KBM-7 (cell line): Measurements from ENCODE around the gene MAMLD1.
"Not testable (repeated sequence)": the region's sequence is repeated elsewhere in the genome, so short reads cannot be mapped to it uniquely, and the experiment has no call there.

ENCODE experiments used
- DNase-seq: peaks from one replicate; pipeline ENCODE4 v3.0.0-alpha.2; 2015
- in situ Hi-C: fragments of 300-500 bp; cut with MboI; formaldehyde crosslinking; loops from 2 replicates; pipeline ENCODE4 v1.14.3; 2020; ENCODE audit warnings: low sequenced_read_pairs, low pct_unique_long_range_greater_than_20kb, mixed read lengths

MAMLD1 gene, protein sequence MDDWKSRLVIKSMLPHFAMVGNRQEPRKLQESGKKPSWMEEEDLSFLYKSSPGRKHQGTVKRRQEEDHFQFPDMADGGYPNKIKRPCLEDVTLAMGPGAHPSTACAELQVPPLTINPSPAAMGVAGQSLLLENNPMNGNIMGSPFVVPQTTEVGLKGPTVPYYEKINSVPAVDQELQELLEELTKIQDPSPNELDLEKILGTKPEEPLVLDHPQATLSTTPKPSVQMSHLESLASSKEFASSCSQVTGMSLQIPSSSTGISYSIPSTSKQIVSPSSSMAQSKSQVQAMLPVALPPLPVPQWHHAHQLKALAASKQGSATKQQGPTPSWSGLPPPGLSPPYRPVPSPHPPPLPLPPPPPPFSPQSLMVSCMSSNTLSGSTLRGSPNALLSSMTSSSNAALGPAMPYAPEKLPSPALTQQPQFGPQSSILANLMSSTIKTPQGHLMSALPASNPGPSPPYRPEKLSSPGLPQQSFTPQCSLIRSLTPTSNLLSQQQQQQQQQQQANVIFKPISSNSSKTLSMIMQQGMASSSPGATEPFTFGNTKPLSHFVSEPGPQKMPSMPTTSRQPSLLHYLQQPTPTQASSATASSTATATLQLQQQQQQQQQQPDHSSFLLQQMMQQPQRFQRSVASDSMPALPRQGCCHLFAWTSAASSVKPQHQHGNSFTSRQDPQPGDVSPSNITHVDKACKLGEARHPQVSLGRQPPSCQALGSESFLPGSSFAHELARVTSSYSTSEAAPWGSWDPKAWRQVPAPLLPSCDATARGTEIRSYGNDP

DNA sequence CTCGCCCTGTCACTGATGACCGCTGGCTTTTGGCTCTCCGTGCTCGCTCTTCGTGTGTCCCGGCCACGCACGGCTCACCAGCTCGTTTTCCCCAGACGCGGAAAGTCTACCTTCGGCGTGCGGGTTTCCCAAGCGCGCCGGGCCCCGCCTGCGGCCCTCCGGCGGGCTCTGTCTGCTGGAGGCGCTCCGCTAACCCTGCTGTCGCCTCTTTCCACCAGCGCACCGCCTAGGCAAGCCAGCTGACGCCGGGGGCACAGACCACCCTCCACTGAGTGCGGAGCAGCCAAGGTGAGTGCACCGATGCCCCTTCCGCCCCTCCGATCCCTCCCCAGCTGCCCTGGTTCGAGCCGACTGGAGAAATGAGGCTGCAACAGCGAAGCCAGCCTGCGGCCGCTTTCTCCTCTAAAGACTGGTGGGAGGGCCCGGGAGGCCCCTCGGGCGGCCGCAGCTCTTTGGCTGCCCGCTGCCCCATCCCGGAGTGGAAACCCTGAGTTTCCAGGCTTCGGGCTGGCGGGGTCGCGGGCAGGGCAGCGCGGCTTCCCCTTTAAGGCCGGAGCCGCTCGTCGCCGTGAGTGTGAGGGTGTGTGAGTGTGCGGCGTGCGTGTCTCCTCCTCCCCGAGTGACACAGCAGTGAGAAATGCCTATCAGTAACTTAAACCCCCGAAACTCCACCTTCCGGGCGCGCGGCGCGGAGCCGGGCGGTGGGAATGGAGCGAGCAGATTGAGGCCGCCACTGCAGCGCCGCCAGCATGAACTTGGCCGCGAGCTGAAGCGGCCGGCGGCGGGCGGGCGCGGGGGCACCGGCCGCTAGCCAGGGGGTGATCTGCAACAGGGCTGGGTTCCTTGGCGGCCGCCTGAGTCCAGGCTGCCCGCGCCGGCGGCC, at the start of gene MAMLD1:
Gene MAMLD1 (plus strand): TSS at position 719 of the 883 bp plus-strand sequence. CDS start 82,200 bp downstream, outside the sequence.
- peak; percentile 85 for DNase-seq
- in situ Hi-C loops, result no loop called here

DNA sequence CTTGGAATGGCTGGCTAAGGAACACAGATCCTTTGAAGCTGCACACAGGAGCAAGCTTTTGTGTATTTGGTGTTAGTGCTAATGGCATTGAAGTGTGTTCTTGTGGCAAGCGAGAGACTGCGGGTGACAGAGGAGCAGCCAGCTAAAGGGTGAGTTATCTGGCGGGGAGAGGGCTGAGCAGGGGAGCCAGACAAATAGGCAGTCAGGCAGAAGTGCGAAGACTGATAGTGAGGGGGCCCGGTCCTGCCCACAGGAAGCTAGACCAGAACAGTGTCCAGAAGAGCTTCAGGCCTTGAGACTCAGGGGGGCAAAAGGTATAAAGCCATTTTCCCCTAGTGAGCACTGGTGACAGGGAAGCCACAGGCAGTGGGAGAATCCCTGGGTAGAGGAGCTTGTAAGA, 49.6 kb upstream of the MAMLD1 start:
- in situ Hi-C loops, result no loop called here

DNA sequence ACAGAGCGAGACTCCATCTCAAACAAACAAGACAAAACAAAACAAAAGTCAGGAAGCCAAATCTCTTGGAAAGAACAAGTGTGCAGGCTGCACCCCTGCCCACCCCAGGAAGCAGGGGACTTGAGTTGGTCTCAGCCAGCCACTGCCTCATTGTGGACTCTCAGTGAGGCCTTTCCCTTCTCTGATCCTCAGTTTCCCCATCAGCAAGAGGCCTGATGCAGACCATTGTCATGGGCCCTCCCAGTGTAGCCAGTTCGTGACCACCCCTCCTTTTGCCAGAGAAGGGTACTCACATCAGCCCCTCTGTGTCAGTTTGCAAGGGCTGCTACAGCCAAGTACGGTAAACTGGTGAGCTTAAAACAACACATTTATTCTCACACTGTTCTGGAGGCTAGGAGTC, 48.9 kb upstream of the MAMLD1 start:
- in situ Hi-C loops, result no loop called here
- DNase-seq, result no peak

More for the DNA sequence above, 49.6 kb upstream of the MAMLD1 start:
- DNase-seq, result no peak

DNA sequence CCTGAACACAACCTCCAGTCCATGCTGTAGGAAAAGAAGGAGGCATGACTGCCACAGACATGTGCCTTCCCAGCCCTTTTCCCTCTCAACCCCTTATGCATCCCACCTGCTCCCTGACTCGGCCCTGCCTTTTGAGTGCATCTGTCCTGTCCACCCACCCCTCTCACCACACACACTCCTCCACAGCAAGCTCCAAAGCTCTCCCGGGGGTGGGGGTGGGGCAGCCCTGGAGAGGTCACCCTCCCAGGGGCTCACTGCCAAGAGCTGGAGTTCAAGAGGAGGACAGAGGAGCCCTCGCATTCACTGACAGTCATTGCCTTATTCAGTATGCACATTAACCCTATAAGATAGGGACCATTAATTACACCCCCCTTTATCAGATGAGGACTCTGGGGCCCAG, 46.6 kb upstream of the MAMLD1 start:
- in situ Hi-C loops, result no loop called here
- DNase-seq, result no peak

DNA sequence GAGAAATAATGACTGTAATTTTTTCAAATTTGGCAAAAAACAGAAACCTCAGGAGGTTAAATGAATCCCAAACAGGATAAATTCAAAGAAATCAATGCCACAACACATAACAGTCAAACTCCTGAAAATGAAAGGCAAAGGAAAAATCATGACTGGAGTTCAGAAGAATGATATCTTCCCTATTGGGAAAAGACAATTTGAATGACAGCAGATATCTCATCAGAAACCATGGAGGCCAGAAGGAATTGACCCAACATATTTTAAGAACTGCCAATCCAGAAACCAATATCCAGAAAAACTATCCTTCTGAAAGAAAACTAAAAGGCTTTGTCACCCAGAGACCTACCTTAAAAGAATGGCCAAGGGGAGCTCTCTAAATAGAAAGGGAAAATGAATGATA, 40.1 kb upstream of the MAMLD1 start:
- in situ Hi-C loops, result no loop called here
- no peak for DNase-seq

DNA sequence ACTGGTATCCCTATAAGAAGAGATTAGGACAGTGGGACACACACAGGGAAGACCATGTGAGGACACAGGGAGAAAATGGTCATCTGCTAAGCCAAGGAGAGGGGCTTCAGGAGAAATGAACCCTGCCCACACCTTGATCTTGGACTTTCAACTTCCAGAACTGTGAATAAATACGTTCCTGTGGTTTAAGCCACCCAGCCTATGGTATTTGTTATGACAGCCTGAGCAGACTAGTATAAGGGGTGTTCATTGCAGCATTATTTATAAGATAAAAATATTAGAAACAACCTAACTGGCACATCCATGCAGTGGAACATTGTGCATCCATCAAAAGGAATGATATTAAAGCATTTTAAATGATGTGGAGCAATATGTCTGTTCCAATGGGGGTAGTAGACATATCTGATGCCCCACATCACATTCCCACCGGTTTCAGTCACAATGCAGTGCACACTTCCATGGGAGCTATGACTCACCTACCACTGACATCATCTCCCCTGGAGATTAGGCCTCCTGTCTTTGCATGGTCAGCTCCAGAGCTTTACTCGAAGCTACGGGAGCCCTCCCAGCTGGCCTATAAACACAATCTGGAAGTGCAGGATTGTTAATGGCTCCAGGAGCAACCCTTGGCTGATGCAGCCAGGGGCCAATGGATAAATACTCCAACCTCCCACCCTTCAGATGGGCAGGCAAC, 38.9 kb upstream of the MAMLD1 start:
- no peak for DNase-seq
- in situ Hi-C loops, result no loop called here

DNA sequence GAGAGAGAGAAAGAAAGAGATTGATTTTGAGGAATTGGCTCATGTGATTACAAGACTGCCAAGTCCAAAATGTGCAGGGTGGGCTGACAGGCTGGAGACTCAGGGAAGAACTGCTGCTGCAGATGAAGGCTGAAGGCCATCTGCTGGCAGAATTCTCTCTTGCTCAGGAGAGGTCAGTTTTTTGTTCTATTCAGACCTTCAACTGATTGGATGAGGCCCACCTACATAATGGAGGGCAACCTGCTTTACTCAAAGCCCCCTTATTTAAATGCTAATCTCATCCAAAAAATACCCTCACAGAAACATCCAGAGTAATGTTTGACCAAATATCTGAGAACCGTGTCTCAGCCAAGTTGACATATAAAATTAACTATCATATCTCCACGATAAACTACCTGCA, 38.2 kb upstream of the MAMLD1 start:
- DNase-seq, result no peak
- in situ Hi-C loops, result no loop called here

DNA sequence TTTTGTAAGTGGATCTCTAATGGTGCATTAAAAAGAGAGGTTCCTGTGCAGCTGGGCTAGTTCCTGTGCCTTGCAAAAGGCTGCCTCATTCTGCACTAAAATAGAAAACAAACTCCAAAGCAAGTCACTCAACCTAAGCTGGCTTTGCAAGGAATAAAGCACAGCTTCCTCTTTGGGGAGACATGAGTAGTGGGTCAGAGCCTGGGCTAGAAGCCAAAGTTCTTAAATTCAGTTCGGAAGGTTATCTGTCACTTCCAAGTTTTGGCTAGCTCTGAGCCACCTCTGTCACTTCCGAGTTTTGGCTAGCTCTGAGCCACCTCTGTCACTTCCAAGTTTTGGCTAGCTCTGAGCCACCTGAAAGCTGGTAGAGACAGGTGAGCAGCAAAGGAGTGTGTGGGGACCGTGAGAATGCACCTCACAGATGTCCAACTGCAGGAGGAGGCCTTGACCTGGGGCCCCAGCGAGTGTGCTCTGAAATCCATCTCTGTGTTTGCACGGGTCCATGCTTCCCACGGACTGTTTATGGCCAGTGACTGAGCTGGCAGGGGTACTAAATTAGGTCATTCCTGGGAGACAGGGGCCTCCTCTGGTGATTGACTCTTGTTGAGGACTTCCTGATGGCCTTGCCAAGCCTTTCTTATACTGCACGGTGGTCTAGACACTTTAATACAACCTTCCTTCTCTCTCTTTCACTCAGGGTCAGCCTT, 36.4 kb upstream of the MAMLD1 start:
- DNase-seq, result peak; percentile 36
- in situ Hi-C loops, result no loop called here

DNA sequence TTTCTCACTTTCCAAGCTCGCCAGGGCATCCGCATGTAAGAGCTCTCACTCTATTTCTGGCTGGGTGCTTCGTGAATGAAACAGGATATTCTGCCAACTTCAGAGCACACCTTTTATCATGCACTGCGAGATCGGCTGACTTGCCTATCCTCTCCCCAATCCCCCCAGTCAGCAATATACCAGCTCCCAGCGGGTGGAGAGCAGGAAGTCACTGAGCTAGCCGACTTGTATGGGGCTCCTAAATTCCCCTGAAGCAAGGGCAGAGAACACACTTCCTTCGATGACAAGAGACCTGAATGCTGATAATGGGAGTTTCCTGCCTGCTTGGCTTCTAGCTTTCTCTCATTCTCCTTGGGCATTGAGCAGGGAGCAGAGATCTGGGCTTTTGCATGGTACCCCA, 33.8 kb upstream of the MAMLD1 start:
- no peak for DNase-seq
- in situ Hi-C loops, result no loop called here

DNA sequence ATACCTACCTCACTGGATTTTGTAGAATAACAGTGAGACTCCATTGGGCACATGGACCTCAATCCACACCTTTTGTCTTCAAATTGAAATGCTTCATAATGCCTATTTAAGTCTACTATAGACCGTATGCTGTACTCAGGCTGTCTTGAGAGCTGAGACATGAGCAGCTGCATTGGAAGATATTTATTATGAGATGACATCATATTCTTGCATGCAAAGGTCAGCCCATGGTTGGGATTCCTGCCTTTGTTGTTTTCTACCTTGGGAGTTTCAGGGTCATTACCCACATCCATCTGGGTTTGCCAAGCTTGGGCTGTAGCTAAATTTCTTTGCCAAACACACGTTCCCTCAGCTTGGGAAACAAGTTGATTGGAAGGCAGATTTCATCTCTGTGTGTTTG, 33.2 kb upstream of the MAMLD1 start:
- DNase-seq, result no peak
- in situ Hi-C loops, result no loop called here

DNA sequence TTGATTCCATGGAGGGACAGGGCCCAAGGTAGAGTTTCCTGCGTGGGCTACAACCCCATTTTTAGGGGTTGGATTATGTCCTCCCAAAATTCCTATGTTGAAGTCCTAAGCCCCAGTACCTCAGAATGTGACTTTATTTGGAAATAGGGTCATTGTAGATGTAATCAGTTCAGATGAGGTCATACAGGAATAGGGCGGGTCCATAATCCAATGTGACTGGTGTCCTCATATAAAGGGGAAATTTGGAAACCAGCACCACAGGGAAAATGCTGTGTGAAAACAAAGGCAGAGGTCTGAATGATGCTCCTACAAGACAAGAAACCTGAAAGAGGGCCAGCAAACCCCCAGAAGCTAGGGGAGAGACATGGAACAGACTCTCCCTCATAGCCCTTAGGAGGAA, 31.1 kb upstream of the MAMLD1 start:
- in situ Hi-C loops, result no loop called here
- no peak for DNase-seq

DNA sequence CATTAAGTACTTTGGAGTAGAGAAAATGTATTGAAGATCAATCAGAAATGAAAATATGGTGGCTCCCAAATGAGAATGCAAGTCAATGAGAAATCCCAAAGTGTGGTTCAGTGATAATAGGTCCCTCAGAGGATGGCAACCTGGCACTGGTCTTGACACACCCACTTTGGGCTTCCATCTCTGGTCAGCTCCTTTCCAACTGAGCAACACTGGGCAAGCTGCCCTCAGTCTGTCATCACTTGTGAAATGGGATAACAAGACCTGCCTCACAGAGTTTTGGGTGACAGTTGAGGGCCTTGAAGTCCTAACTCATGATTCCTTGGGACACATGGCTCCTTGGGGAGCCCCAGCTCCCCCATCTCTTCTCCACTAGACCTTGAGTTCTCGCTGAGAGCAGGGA, 29.0 kb upstream of the MAMLD1 start:
- in situ Hi-C loops, result no loop called here
- DNase-seq, result no peak

DNA sequence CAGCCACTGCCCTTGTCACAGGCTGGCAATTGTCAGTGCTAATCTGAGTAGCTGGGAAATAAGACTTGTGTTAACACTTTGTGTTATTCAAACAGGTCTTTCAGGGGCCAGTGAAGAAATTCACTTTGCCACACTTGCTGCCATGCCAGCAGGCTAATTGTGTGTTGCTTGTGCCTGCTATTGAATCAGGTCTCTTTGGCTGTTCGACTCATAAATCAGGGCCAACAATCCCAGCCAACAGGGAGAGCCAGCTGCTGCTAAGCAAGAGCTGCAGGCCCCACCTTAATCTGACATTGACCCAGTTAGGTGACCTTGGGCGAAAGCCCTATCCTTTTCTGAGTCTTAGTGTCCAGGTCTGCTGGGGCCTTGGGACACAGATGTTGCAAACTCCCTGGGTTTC, 28.1 kb upstream of the MAMLD1 start:
- in situ Hi-C loops, result no loop called here

DNA sequence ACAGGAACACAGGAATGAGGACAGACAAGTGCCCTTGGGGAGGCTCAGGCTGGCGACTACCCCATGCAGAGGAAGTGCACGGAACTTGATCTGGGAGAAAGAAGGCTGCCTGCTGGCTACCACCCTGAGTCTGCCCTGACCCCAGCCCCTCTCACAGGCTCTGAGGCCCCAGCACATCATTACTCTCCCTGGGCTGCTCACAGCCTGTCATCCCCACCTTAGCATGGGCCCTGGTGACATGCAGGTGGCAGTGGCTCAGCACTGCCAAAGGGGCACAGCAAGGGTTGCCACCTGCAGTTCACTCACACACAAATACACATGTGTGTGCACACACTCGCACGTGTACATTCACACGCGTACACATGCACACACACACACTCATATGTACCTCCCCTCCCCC, 26.1 kb upstream of the MAMLD1 start:
- in situ Hi-C loops, result no loop called here
- no peak for DNase-seq

More for the DNA sequence above, 28.1 kb upstream of the MAMLD1 start:
- DNase-seq, result no peak

DNA sequence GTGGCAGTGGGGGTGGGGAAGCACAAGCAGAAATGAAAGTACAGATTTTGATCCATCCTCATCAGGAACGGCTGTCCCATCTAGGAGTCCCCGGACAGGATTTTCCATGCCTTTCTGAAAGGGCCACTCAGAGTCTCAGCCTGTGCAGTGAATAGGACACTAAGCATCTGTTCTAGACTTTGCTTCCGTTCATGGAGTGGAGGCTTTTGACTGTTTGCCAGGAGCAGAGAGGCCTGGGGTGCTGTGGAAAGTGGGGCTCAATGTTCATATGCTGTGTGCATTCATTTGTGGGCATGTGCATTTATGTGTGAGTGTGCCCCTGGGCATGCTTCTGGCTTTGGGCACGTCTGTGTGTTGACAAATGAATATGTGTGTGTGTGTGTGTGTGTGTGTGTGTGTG, 25.6 kb upstream of the MAMLD1 start:
- in situ Hi-C loops, result no loop called here

DNA sequence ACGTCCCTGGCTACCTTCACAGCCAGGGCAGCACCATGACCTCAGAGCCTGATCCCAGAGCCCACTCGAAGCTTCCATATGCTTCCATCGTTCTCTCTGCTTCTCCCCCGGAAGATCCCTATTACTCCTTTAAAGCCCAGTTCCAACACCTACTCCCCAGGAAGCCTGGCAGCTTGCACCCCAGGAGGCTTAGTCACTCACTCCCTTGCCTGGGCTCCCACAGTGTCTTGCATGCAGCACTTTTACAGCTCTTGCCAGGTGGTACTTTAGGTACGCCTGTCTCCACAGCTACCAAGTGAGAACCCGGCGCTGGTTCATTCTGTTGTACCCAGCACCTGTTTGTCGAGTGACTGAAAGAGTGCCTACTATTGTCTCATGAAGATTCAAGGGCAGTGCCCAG, 24.5 kb upstream of the MAMLD1 start:
- in situ Hi-C loops, result no loop called here
- DNase-seq, result no peak

More for the DNA sequence above, 25.6 kb upstream of the MAMLD1 start:
- DNase-seq, result no peak

DNA sequence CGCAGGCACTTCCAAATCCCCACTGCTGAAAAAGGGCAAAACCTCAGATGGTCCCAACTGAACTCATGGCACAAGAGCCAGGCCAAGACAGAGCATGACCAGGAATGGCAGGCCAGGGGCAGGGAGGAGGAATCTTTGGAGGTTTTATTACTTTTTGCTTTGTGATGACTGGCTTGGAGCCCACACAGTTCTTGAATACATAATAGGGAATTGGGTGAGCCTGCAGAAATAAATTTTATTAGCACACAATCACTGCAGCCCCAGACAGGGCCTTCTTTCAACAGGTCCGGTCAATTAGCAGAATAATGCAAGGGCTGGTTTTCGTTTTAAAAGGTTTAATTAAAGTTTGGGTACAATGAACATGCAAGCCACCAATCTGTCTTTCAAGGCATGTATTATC, 23.4 kb upstream of the MAMLD1 start:
- in situ Hi-C loops, result no loop called here
- DNase-seq, result no peak

DNA sequence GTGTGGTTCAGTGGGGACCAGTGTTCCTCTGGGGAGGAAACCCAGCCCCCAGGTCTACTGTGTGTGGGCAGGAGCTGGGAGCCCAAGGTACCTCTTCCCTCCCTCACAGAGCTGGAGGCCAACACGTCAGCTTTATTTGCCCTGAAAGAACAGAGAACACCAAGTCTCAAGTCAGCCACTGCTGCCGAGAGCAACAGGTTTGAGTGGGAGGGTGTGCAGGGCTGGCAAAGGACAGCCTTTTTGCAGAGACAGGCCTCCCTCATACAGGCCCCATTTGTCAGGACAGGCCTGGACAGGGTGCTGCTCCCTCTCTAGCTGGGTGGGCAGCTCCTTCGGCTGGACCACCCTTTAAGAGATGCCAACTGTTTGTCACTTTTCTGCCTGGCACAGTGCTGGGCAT, 22.8 kb upstream of the MAMLD1 start:
- DNase-seq, in situ Hi-C loops: not testable (repeated sequence)
